Mesendoderm (in vitro differentiated cells): ENCODE results near the gene PSG4. TPM values are rescaled to one million over a fixed set of nuclear protein-coding genes. Genes with fewer than 3 reads are reported as not detected.
"Not testable (repeated sequence)": the region's sequence is repeated elsewhere in the genome, so short reads cannot be mapped to it uniquely, and the experiment has no call there.

ENCODE experiments used
- DNase-seq: peaks from one replicate; pipeline ENCODE4 v3.0.0; 2013
- H2AK5ac ChIP-seq: 2 replicates; pipeline ENCODE4 v1.6.1; 2013; ENCODE audit warnings: low read length, inconsistent platforms
- H2BK120ac ChIP-seq: 2 replicates; pipeline ENCODE4 v1.6.1; 2013; ENCODE audit warnings: low read depth, mild to moderate bottlenecking, low read length, moderate library complexity, mixed read lengths
- H2BK15ac ChIP-seq: replicated peaks from 2 replicates; pipeline ENCODE4 v1.6.1; 2013; ENCODE audit warnings: low read depth, mild to moderate bottlenecking, moderate library complexity
- H2BK5ac ChIP-seq: 2 replicates; pipeline ENCODE4 v1.6.1; 2013; ENCODE audit warnings: low read length, inconsistent platforms
- H3K18ac ChIP-seq: 2 replicates; pipeline ENCODE4 v1.6.1; 2013; ENCODE audit warnings: mild to moderate bottlenecking, low read length, mixed read lengths
- H3K23ac ChIP-seq: one replicate; pipeline ENCODE4 v1.6.1; 2013; ENCODE audit warnings: low read length
- H3K27ac ChIP-seq: 2 replicates; pipeline ENCODE4 v1.5.1; 2013; ENCODE audit warnings: low read depth, mild to moderate bottlenecking, inconsistent platforms, low read length, moderate library complexity
- H3K27me3 ChIP-seq: 2 replicates; pipeline ENCODE4 v1.6.1; 2013; ENCODE audit warnings: low read length, control low read depth, mild to moderate bottlenecking, inconsistent platforms; ENCODE audit not compliant: insufficient read depth, poor library complexity
- H3K36me3 ChIP-seq: 2 replicates; pipeline ENCODE4 v1.6.1; 2013; ENCODE audit warnings: low read length, inconsistent platforms; ENCODE audit not compliant: control insufficient read depth, insufficient read depth
- H3K4ac ChIP-seq: one replicate; pipeline ENCODE4 v1.6.1; 2013; ENCODE audit warnings: low read depth, mild to moderate bottlenecking, low read length, moderate library complexity
- H3K4me1 ChIP-seq: 2 replicates; pipeline ENCODE4 v1.6.1; 2013; ENCODE audit warnings: low read depth, low read length, inconsistent platforms; ENCODE audit not compliant: control insufficient read depth
- H3K4me2 ChIP-seq: 2 replicates; pipeline ENCODE4 v1.6.1; 2013; ENCODE audit warnings: low read length
- H3K4me3 ChIP-seq: 2 replicates; pipeline ENCODE4 v1.5.1; 2013; ENCODE audit warnings: mild to moderate bottlenecking, low read length
- H3K56ac ChIP-seq: one replicate; pipeline ENCODE4 v1.6.1; 2013; ENCODE audit warnings: low read length
- H3K79me1 ChIP-seq: 2 replicates; pipeline ENCODE4 v1.6.1; 2013; ENCODE audit warnings: low read length, inconsistent platforms
- H3K79me2 ChIP-seq: 2 replicates; pipeline ENCODE4 v1.6.1; 2013; ENCODE audit warnings: mild to moderate bottlenecking, low read length; ENCODE audit not compliant: control insufficient read depth, insufficient read depth
- H3K9ac ChIP-seq: 2 replicates; pipeline ENCODE4 v1.6.1; 2013; ENCODE audit warnings: low read length, inconsistent platforms
- H4K5ac ChIP-seq: one replicate; pipeline ENCODE4 v1.6.1; 2013; ENCODE audit warnings: low read length
- H4K8ac ChIP-seq: one replicate; pipeline ENCODE4 v1.6.1; 2013; ENCODE audit warnings: low read depth, mild to moderate bottlenecking, control low read depth, low read length, moderate library complexity
- WGBS: extraction: QIAGEN DNeasy Blood & Tissue Kit; methylation state at CpG from one replicate; pipeline ENCODE4 v1.1.7; 2013; ENCODE audit warnings: low lambda C conversion rate, missing lambda C conversion rate; ENCODE audit not compliant: insufficient coverage; ENCODE audit errors: extremely low coverage; 5-methylcytosine and 5-hydroxymethylcytosine counted together
- polyA plus RNA-seq, 2 experiments: library from polyadenylated mRNA; stranded (reverse); fragments of 200-250 nt; gene quantifications; one replicate each; pipeline ENCODE4 v1.2.3, GENCODE V29; 2013

The PSG4 gene
- not detected for polyA plus RNA-seq (2013, experiment 1 of 2)
- not detected for polyA plus RNA-seq (2013, experiment 2 of 2)

GRCh38 chr19:43205471-43206105 is at the start of gene PSG4:
Gene PSG4 (minus strand): TSS chr19:43205638. CDS start chr19:43205536, 102 bp downstream.
- H3K79me2 ChIP-seq, H4K8ac ChIP-seq, H3K56ac ChIP-seq, H2BK120ac ChIP-seq, H3K4ac ChIP-seq, H3K36me3 ChIP-seq, H3K27me3 ChIP-seq, H4K5ac ChIP-seq, H3K27ac ChIP-seq, H3K79me1 ChIP-seq, H3K23ac ChIP-seq, H2BK5ac ChIP-seq, H3K4me1 ChIP-seq, H2BK15ac ChIP-seq, DNase-seq, H3K4me3 ChIP-seq, H3K4me2 ChIP-seq, H3K18ac ChIP-seq, H2AK5ac ChIP-seq, H3K9ac ChIP-seq: not testable (repeated sequence)
- WGBS: no CpG with 5 or more reads among the region's 9 CpGs

GRCh38 chr19:43251428-43251827 is 46.0 kb upstream of the PSG4 start:
- not testable (repeated sequence) for H2BK5ac ChIP-seq, H3K4ac ChIP-seq, H3K4me1 ChIP-seq, H2BK120ac ChIP-seq, H3K4me3 ChIP-seq, H4K8ac ChIP-seq, H4K5ac ChIP-seq, H3K27ac ChIP-seq, H3K79me1 ChIP-seq, H3K4me2 ChIP-seq, H2BK15ac ChIP-seq, H3K23ac ChIP-seq, H2AK5ac ChIP-seq, H3K36me3 ChIP-seq, H3K79me2 ChIP-seq, H3K27me3 ChIP-seq, H3K18ac ChIP-seq, DNase-seq, H3K9ac ChIP-seq, H3K56ac ChIP-seq
- no CpG with 5 or more reads among the region's 1 CpG for WGBS

GRCh38 chr19:43250296-43250695 is 44.9 kb upstream of the PSG4 start:
- H3K4me1 ChIP-seq, H3K79me1 ChIP-seq, H4K5ac ChIP-seq, H3K18ac ChIP-seq, H3K4me3 ChIP-seq, H3K27ac ChIP-seq, H3K4me2 ChIP-seq, H3K23ac ChIP-seq, H3K79me2 ChIP-seq, H2BK15ac ChIP-seq, H4K8ac ChIP-seq, H3K27me3 ChIP-seq, H3K9ac ChIP-seq, H3K36me3 ChIP-seq, H2BK120ac ChIP-seq, H2AK5ac ChIP-seq, H3K56ac ChIP-seq, H3K4ac ChIP-seq, H2BK5ac ChIP-seq, DNase-seq: not testable (repeated sequence)
- no CpG with 5 or more reads among the region's 5 CpGs for WGBS

- not testable (repeated sequence) for H2BK5ac ChIP-seq, H3K36me3 ChIP-seq, DNase-seq, H3K79me2 ChIP-seq, H3K9ac ChIP-seq, H3K4me1 ChIP-seq, H3K4me2 ChIP-seq, H4K5ac ChIP-seq, H2BK15ac ChIP-seq, H3K27ac ChIP-seq, H4K8ac ChIP-seq, H2AK5ac ChIP-seq, H3K56ac ChIP-seq, H2BK120ac ChIP-seq, H3K4me3 ChIP-seq, H3K27me3 ChIP-seq, H3K18ac ChIP-seq, H3K4ac ChIP-seq, H3K79me1 ChIP-seq, H3K23ac ChIP-seq
- no CpG with 5 or more reads among the region's 1 CpG for WGBS
These were observed 43.2 kb upstream of the PSG4 start for GRCh38 chr19:43248635-43249002.

- not testable (repeated sequence) for H3K4ac ChIP-seq, H3K27ac ChIP-seq
- no CpG with 5 or more reads among the region's 13 CpGs for WGBS
These were observed 41.9 kb upstream of the PSG4 start for GRCh38 chr19:43247243-43247880.

GRCh38 chr19:43245848-43246247 is 40.4 kb upstream of the PSG4 start:
- not testable (repeated sequence) for H2BK120ac ChIP-seq, H3K4ac ChIP-seq, H4K8ac ChIP-seq, H3K36me3 ChIP-seq, H3K79me2 ChIP-seq, H3K9ac ChIP-seq, H4K5ac ChIP-seq, H2BK5ac ChIP-seq, H3K4me2 ChIP-seq, H3K79me1 ChIP-seq, H3K4me3 ChIP-seq, H3K23ac ChIP-seq, H3K27me3 ChIP-seq, DNase-seq, H3K27ac ChIP-seq, H3K56ac ChIP-seq, H3K4me1 ChIP-seq, H3K18ac ChIP-seq, H2AK5ac ChIP-seq, H2BK15ac ChIP-seq
- no CpG with 5 or more reads among the region's 3 CpGs for WGBS

More at GRCh38 chr19:43247243-43247880, 41.9 kb upstream of the PSG4 start:
- H2AK5ac ChIP-seq, H3K36me3 ChIP-seq, H3K9ac ChIP-seq, H3K4me3 ChIP-seq, H3K27me3 ChIP-seq, H3K79me1 ChIP-seq, H2BK15ac ChIP-seq, H3K4me2 ChIP-seq, H3K18ac ChIP-seq, H3K56ac ChIP-seq, H4K5ac ChIP-seq, H4K8ac ChIP-seq, H2BK5ac ChIP-seq, H3K79me2 ChIP-seq, H3K23ac ChIP-seq, H3K4me1 ChIP-seq, H2BK120ac ChIP-seq, DNase-seq: not testable (repeated sequence)
